ENCODE results near the gene ARHGEF28.
A peak's percentile ranks its signal among the peaks of the same experiment; 100 is the strongest.

Gene ARHGEF28

DNA sequence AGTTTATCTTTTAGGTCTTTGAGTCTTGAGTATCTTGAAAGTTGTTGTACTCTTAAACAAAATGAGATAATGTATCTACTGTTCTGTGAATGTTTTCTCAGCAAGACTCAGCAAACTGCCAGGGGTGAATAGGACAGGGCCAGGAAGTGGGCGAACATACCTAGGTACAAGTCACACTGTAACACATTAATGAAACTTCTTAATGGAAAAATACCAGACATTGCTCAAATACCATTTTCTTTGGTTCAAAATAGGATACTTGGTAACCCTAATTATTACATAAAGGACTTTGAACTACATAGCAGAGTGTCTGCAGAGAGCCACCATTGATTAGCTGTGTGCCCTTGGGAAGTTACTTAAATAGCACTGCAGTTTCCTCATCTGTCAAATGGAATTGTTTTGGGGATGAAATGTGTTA is 197.5 kb downstream of the ARHGEF28 start:
- DNase-seq, result peak; percentile 77

- DNase-seq, result no peak
Measured at GRCh38 chr5:73825199-73825598, 199.2 kb downstream of the ARHGEF28 start.

- peak; percentile 7 for DNase-seq
Measured at GRCh38 chr5:73825736-73826135, 199.7 kb downstream of the ARHGEF28 start.

DNA sequence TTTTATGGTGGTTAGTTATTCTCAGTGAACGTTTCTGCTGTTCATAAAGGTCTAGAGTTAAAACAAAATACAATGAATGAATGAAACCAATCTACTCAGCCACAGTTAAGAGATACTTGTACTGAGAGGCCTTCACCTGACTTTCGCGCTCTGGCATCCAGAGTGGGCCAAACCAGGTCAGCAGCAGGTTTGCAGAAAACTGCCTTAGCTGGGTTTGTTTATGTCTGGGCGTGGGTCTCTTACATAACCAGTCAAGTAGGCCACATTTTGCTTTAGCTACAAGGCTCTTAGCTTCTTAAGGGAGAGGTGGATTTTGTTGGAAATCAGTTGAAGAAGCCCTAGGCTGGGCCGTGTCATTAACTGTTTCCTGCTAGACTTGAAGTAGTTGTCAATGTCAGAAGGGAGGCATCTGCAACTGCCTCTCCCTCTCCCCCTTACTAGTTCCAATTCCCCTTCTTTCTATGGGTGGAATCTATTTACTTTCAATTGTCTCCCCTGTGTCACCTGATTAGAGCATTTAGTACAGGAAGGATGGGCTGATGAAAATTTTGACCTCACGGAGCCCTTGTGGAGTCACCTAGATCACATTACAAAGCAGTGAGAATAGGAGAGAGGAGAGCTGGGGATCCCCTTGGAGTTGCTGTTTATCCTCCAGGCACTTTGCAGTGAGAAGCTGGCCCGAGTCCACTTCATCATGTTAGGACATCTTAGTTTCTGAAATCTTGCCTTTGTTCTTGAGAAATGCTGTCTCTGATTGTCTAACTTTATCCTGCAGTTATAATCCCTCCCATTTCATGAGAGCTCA is 200.5 kb downstream of the ARHGEF28 start:
- peak; percentile 92 for DNase-seq

DNA sequence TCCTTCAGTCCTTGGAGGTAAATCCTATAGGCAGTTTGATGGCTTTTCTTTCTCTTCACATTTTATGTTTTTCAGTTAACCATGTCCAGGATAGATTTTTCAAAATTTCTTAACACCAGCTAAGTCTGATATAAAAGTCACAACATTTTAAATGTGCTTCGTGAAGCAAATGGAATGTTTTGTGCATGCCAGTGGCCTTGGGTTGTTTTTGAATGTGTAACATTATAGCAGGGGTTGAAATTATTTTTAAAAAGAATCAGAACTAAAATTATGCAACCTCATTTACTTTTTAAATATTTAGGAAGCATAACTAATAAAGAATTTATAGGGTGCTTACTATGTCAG is 201.1 kb downstream of the ARHGEF28 start:
- DNase-seq, result no peak

GRCh38 chr5:73828465-73828864 is 202.5 kb downstream of the ARHGEF28 start:
- DNase-seq, result no peak

DNA sequence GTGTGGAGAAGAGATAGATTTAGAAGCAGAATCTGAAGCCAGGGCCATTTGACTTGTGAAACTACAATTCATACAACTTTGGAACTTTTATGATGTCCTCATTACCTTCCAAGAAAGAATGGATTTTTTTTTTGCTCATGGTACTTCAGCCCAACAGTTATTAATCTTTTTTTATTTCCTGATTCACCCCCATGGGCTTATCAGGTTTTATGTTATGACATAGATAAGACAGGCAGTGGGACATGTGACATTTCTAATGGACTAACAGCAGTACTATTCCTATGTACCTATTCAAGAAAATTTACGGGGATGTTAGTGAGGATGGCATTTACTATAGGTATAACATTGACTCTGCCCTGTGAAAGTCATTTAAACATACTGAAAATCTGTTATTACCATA is 204.7 kb downstream of the ARHGEF28 start:
- DNase-seq, result no peak

GRCh38 chr5:73831066-73831465 is 205.1 kb downstream of the ARHGEF28 start:
- no peak for DNase-seq

DNA sequence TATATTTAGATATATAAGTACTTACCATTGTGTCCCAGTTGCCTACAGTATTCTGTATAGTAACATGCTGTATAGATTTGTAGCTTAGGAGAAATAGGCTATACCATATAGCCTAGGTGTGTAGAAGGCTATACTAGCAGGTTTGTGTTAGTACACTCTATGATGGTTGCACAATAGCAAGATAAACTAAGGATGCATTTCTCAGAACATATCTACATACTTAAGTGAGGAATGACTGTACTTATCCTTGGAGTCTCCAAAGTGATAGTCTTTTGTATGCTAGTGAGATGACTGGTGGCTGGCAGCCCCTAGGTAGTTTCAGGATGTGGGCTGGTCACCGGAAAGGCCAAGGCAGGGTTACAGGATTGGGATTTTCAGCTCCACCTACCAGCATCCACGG is 208.7 kb downstream of the ARHGEF28 start:
- DNase-seq, result peak; percentile 27

GRCh38 chr5:73835726-73836125 is 209.7 kb downstream of the ARHGEF28 start:
- no peak for DNase-seq

GRCh38 chr5:73836607-73837006 is 210.6 kb downstream of the ARHGEF28 start:
- no peak for DNase-seq

GRCh38 chr5:73838901-73839300 is 212.9 kb downstream of the ARHGEF28 start:
- DNase-seq, result no peak

GRCh38 chr5:73841641-73842040 is 215.6 kb downstream of the ARHGEF28 start:
- DNase-seq, result no peak

DNA sequence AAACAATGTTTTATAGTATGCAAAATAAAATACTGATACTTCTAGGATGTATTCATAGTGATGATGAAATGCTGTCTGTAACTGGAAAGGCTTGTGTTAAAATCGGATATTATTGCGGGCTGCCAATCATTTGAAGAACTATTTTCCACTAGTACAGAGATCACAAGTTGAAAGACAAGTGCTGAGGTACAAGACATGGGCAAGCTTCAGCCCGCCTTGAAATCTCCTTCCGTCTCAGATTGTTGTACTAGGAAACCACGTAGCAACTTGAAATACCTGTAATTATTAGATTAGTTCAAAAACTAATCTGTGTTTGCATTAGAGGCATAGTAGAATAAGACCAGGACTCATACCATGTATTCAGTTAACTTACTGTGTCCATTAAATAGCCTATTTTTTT is 218.2 kb downstream of the ARHGEF28 start:
- no peak for DNase-seq

DNA sequence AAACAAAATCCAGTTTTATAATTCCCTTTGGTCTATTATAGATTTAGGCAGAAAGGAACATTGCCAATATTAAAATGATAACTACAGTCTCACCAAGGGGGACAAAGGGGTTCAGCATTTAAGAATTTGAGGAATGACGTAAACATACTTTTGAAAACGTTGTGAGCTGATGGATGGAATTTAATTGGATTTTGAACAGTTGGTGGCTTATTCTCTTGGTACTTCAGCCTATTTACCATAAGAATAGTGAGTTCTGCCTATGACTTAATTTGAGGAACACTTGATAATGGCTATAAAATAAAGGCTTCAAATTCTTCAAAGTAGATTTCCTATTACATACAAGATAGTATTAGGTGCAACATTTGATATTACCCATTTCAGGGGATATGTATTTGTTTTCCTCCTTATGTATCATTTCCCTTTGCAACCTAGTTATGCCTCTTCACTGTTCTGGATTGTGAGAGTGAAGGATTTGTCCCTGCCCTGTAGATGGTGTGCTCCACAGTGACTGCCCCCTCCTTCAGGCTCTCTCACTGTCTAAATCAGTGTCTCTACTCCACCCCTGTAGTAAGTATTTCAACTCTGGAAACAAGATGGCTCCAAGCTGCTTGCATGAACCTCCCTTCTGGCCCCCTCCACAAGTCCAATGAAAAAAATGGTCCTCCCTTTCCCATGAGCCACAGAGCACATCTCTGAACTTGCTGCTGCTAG is 225.6 kb downstream of the ARHGEF28 start:
- DNase-seq, result no peak

DNA sequence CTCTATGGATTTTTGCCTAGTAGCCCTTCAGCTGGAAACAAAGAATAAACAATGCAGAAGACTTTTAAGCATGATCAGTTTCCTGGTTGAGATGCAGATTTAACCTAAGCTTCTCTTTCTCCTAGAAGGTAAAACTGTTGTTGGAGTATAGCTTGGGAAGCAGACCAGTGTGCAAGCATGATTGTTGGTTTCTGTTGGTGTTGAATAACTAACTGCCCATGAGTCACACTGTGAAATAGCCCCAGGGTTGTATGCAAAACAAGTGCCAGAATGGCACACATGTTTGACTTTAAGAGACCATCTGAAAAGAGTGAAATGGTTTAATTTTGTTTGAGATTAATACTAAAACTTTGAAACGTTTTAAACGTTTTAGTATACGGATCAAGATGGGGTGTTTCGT is 227.1 kb downstream of the ARHGEF28 start:
- peak; percentile 49 for DNase-seq

- DNase-seq, result no peak
Measured at GRCh38 chr5:73856997-73857396, 231.0 kb downstream of the ARHGEF28 start.

- no peak for DNase-seq
Measured at GRCh38 chr5:73857446-73857845, 231.4 kb downstream of the ARHGEF28 start.

DNA sequence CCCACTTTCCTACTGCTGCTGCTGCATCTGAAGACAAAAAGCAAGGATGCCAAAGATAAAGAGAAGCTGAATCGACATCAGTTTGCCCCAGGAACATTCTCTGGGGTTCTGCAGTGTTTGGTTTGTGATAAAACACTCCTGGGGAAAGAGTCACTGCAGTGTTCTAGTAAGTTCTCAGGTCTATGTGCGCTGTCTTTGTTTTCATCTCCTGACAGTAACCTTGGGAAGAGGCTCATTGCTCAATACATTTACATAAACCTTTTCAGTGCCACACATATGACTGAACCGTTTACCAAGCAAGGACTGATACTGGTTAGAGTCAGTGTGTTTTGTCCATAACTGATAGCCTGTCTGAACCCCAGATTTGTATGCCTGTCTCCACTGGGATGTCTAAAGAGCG is 232.1 kb downstream of the ARHGEF28 start:
- no peak for DNase-seq

GRCh38 chr5:73858776-73859175 is 232.8 kb downstream of the ARHGEF28 start:
- peak; percentile 36 for DNase-seq

DNA sequence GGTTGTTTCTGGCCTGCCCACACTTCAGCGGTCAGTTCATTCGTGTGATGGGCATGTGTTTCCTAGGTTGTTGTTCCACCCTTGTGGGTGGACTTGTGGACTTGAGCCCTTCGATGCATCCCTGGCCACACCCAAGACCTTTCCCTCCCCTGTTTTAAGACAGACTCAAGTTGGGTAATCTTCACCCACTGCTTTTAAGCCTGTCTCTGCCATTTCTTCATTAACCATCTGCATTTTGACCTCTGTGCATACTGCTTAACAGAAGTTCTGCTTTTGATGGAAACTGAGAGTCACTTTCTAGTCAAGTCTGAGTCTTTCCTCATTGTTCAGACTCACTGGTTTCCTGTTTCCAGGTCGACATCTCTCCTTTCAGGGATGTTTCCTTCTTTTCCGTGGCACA is 233.7 kb downstream of the ARHGEF28 start:
- no peak for DNase-seq

- DNase-seq, result no peak
Measured at GRCh38 chr5:73861313-73861988, 235.5 kb downstream of the ARHGEF28 start.

DNA sequence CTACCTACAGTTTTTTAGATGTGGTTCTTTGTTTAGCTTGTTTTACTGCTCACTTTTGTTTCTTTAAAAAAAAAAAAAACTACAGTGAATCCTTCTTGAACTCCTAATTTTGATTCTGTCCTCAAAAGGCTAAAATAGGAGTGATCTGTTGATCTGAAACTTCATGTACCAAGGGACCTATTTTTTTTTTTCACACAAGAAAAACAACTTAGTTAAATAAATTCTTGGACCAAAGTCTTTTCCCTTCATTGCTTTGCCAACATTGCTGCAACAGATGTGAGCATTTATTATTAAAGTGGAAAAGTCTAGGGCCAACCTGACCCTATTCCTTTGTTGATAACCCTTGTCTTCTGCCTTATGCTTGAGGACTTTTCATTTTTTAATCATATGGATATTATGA is 236.8 kb downstream of the ARHGEF28 start:
- DNase-seq, result no peak

- no peak for DNase-seq
Measured at GRCh38 chr5:73863876-73864275, 237.9 kb downstream of the ARHGEF28 start.

Data from NCI-H226 (cell line).